Stimulated activated naive CD8-positive, alpha-beta T cell treated with anti-CD3 and anti-CD28 coated beads, Interleukin-15, Interleukin-2, amounts not matched to agents 100 ng/mL and 50 ng/mL, for 24 hours (primary cell): Measurements from ENCODE around the gene VCX2.
"Not testable (repeated sequence)": the region's sequence is repeated elsewhere in the genome, so short reads cannot be mapped to it uniquely, and the experiment has no call there.

Source experiments
- H3K27ac Mint-ChIP-seq: one replicate; pipeline ENCODE4 v1.8.0; 2021; ENCODE audit warnings: mild to moderate bottlenecking, mixed read lengths
- H3K27me3 Mint-ChIP-seq: one replicate; pipeline ENCODE4 v1.8.0; 2021; ENCODE audit warnings: mixed read lengths
- H3K36me3 Mint-ChIP-seq: one replicate; pipeline ENCODE4 v1.8.0; 2021; ENCODE audit warnings: low read depth, mixed read lengths
- H3K4me1 Mint-ChIP-seq: one replicate; pipeline ENCODE4 v1.8.0; 2021; ENCODE audit warnings: low read depth, mixed read lengths
- H3K4me3 Mint-ChIP-seq: one replicate; pipeline ENCODE4 v1.8.0; 2021; ENCODE audit warnings: mild to moderate bottlenecking, mixed read lengths
- H3K9me3 Mint-ChIP-seq: one replicate; pipeline ENCODE4 v1.8.0; 2021; ENCODE audit warnings: mixed read lengths

VCX2 gene

DNA sequence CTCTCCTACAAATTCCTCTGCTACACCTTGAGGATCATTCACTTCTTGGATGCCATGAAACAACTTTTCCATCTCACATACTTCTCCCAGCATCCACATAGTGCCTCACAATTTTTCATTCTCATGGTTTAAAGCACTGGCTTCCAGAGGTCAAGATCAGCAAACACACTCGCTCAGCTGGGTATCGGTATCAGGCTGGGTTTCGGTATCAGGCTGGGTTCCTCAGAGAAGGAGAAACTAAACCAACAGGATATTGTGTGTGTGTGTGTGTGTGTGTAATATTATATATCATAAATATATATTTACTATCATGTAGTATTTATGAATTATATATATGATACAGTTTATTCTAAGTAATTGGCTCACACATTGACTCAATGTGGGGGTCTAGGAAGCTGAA lies at the start of gene VCX2:
TSS of gene VCX2 (minus strand) at position 99 of the 400 bp plus-strand sequence. CDS start 624 bp downstream, outside the sequence.
- not testable (repeated sequence) for H3K4me3 Mint-ChIP-seq, H3K27me3 Mint-ChIP-seq, H3K27ac Mint-ChIP-seq, H3K9me3 Mint-ChIP-seq, H3K4me1 Mint-ChIP-seq, H3K36me3 Mint-ChIP-seq

DNA sequence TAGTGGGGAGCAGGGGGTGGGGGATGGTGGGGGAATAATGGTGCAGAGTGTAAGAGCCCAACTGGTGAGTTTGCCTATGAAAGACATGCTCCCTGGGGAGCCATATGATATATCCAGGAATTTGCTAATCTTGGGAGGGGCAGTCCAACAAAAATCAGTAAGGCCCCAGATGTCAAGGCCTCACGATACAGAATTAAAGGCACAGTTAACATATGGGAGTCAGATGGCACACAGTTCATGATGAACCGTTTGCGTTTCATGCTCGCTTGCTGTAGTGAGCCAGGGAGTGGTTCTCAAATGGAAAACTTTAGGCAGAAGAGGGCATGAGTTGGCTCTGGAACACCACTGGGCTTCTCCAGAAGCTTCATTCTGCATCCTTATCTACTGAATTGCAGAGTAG lies 33.9 kb upstream of the VCX2 start:
- Mint-ChIP-seq H3K9me3 (no peaks in the 10 kb centered on the region), H3K27me3 (no peaks in the 10 kb centered on the region), H3K36me3 (no peaks in the 10 kb centered on the region), H3K27ac (no peak overlapping the region), H3K4me1 (no peaks in the 10 kb centered on the region), H3K4me3 (no peak overlapping the region)

DNA sequence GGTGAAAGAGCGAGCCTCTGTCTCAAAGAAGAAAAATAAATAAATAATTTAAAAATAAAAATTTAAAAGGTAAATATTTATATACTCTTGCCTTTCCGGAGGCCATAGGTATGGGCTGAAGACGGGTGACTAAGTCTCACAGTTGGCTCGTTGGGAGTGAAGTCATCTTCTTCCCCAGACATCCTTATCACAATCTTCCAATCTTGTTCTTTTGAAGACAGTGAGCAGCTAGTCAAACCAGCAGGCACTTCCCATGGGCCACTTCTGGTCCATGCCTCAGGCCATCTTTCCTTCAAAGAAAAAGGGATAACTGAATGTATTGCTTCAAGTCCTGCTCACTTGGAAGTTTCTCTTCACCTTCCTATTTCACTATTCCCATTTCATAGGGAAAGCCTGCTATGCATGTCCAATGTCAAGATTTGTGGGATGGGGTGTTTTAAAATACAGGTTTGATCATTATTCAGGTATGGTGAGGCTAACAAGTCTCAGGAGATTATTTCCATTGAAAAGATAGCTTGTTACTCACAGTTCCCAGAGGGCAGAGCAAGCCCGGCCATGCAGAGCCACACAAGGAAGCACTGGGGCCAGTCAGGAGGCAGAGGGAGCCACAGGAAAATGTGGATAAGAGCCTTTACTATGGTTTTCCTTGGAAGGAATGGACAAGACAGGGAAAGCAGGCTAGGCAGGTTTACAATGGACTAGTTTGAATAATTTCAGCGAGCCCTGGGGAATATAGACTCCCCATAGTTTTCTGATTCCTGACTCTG lies 33.3 kb upstream of the VCX2 start:
- no peaks in the 10 kb centered on the region for H3K36me3 Mint-ChIP-seq
- H3K4me3 Mint-ChIP-seq = no peak overlapping the region
- no peak overlapping the region for H3K27ac Mint-ChIP-seq
- H3K9me3 Mint-ChIP-seq = no peaks in the 10 kb centered on the region
- no peaks in the 10 kb centered on the region for H3K27me3 Mint-ChIP-seq
- H3K4me1 Mint-ChIP-seq = no peaks in the 10 kb centered on the region

GRCh38 chrX:8201896-8202331 lies 30.8 kb upstream of the VCX2 start:
- Mint-ChIP-seq H3K36me3 (no peaks in the 10 kb centered on the region), H3K4me1 (no peaks in the 10 kb centered on the region), H3K27me3 (no peaks in the 10 kb centered on the region), H3K4me3 (no peak overlapping the region), H3K27ac (no peak overlapping the region), H3K9me3 (no peaks in the 10 kb centered on the region)

GRCh38 chrX:8196776-8197175 lies 25.7 kb upstream of the VCX2 start:
- Mint-ChIP-seq H3K36me3 (no peaks in the 10 kb centered on the region), H3K4me3 (no peak overlapping the region), H3K9me3 (no peaks in the 10 kb centered on the region), H3K27me3 (no peaks in the 10 kb centered on the region), H3K27ac (no peak overlapping the region), H3K4me1 (no peaks in the 10 kb centered on the region)

DNA sequence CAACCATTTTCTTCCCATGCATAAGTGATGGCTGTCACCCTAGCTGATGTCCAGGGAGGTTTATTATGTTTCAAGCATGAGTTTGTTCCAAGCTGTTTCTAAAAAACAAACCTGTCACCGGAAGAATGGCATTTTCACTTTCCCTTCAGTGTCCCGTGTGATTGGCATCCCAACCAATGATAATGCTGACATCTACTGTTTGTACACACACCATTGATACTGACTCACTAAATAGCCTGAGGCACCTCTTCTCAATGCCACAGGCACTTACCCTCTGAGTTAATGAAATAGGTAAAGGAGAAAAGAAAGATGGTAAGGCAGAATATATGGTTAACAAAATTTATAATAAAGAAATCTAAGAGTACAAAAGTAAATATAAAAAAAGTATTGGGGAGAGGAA lies 23.1 kb upstream of the VCX2 start:
- H3K4me1 Mint-ChIP-seq = no peaks in the 10 kb centered on the region
- H3K27ac Mint-ChIP-seq = no peak overlapping the region
- no peaks in the 10 kb centered on the region for H3K27me3 Mint-ChIP-seq
- no peaks in the 10 kb centered on the region for H3K9me3 Mint-ChIP-seq
- H3K36me3 Mint-ChIP-seq = no peaks in the 10 kb centered on the region
- no peak overlapping the region for H3K4me3 Mint-ChIP-seq

- Mint-ChIP-seq H3K27ac (no peak overlapping the region), H3K9me3 (no peaks in the 10 kb centered on the region), H3K4me1 (no peaks in the 10 kb centered on the region), H3K4me3 (no peak overlapping the region), H3K36me3 (no peaks in the 10 kb centered on the region), H3K27me3 (no peaks in the 10 kb centered on the region)
Observed at GRCh38 chrX:8192276-8192675, 21.2 kb upstream of the VCX2 start.

DNA sequence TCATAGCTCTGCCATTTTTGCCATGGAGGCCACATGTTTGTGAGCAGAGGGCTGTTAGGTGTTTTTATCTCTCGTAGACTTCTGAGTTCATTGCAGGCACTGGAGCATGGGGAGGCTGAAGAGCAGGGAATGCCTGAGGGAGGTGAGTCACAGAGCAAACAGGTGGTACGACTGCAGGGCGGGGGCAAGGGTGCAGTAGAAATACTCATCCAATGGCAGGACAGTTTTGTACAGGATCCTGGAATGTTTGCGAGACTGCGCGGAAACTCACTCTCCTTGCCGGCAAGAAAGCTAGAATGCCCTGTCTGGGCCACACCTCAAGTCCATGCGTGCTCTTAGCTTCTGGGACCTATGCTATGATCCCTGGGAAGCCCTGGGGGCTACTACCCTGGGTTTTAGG lies 20.0 kb upstream of the VCX2 start:
- no peaks in the 10 kb centered on the region for H3K9me3 Mint-ChIP-seq
- no peaks in the 10 kb centered on the region for H3K36me3 Mint-ChIP-seq
- H3K27me3 Mint-ChIP-seq = no peaks in the 10 kb centered on the region
- no peak overlapping the region for H3K27ac Mint-ChIP-seq
- no peaks in the 10 kb centered on the region for H3K4me1 Mint-ChIP-seq
- H3K4me3 Mint-ChIP-seq = no peak overlapping the region

GRCh38 chrX:8190341-8190830 lies 19.3 kb upstream of the VCX2 start:
- Mint-ChIP-seq H3K27me3 (no peaks in the 10 kb centered on the region), H3K4me3 (no peak overlapping the region), H3K9me3 (no peaks in the 10 kb centered on the region), H3K27ac (no peak overlapping the region), H3K4me1 (no peaks in the 10 kb centered on the region), H3K36me3 (no peaks in the 10 kb centered on the region)

- H3K4me3 Mint-ChIP-seq = no peak overlapping the region
- no peaks in the 10 kb centered on the region for H3K9me3 Mint-ChIP-seq
- no peaks in the 10 kb centered on the region for H3K27me3 Mint-ChIP-seq
- H3K4me1 Mint-ChIP-seq = no peaks in the 10 kb centered on the region
- H3K27ac Mint-ChIP-seq = no peak overlapping the region
- H3K36me3 Mint-ChIP-seq = no peaks in the 10 kb centered on the region
Observed at GRCh38 chrX:8189096-8189830, 18.2 kb upstream of the VCX2 start.

- Mint-ChIP-seq H3K4me1 (no peaks in the 10 kb centered on the region), H3K9me3 (no peaks in the 10 kb centered on the region), H3K27me3 (no peaks in the 10 kb centered on the region), H3K4me3 (no peak overlapping the region), H3K27ac (no peak overlapping the region), H3K36me3 (no peaks in the 10 kb centered on the region)
Observed at GRCh38 chrX:8183346-8183745, 12.3 kb upstream of the VCX2 start.

DNA sequence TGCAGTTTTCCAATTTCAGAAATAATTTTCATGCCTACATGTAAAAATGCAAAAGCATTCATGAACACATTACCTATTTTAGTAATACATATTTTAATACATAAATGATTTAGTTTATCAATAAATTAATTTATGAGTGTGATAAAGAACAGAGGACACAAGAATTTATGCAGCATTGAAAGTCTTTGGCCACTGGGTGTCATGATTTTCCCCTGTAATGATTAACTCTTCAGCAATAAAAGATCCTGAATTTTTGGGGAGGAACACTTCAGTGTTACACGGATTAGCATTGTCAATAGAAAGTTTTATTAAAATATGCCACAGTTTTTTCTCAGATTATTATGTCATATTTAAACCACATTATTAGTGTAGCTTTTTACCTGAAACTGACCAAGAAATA lies 8.6 kb upstream of the VCX2 start:
- H3K9me3 Mint-ChIP-seq = no peaks in the 10 kb centered on the region

GRCh38 chrX:8154011-8154410 lies 17.1 kb downstream of the VCX2 start:
- H3K4me3 Mint-ChIP-seq, H3K36me3 Mint-ChIP-seq, H3K27ac Mint-ChIP-seq, H3K27me3 Mint-ChIP-seq, H3K9me3 Mint-ChIP-seq, H3K4me1 Mint-ChIP-seq: not testable (repeated sequence)

More for the DNA sequence above, 8.6 kb upstream of the VCX2 start:
- no peaks in the 10 kb centered on the region for H3K36me3 Mint-ChIP-seq
- no peaks in the 10 kb centered on the region for H3K4me1 Mint-ChIP-seq
- H3K4me3 Mint-ChIP-seq = no peak overlapping the region
- no peaks in the 10 kb centered on the region for H3K27me3 Mint-ChIP-seq
- no peak overlapping the region for H3K27ac Mint-ChIP-seq

DNA sequence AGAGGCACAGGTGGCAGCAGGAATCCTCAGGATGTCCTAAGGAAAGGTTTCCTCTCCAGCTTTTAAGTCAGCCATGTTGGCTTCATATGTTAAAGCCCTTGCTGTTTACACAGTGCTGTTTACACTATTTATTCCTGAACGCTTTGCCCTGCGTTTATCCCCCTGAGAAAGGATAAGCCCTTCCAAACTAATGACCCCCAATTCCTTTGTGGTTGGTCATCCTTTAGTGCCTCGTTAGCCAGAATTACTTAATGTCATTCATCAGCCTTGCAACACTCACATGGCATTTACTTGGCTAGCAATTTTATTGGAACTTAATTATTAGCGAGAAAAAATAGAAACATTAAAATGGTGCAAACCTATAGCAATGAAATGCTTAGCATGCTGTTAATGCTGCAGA lies 23.8 kb downstream of the VCX2 start:
- H3K4me1 Mint-ChIP-seq = no peaks in the 10 kb centered on the region
- no peaks in the 10 kb centered on the region for H3K36me3 Mint-ChIP-seq
- no peak overlapping the region for H3K27ac Mint-ChIP-seq
- peaks cover 11% of the 10 kb centered on the region for H3K9me3 Mint-ChIP-seq
- no peak overlapping the region for H3K4me3 Mint-ChIP-seq
- H3K27me3 Mint-ChIP-seq = no peaks in the 10 kb centered on the region

DNA sequence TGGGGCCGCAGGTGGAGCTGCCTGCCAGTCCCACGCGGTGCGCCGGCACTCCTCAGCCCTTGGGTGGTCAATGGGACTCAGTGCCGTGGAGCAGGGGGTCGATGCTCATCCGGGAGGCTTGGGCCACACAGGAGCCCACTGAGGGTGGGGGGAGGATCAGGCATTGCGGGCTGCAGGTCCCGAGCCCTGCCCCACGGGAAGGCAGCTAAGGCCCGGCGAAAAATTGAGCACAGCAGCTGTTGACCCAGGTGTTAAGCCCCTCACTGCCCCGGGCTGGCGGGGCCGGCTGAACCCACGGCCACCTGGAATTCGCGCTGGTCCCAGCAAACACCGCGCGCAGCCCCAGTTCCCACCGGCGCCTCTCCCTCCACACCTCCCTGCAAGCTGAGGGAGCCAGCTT lies 26.1 kb downstream of the VCX2 start:
- H3K27ac Mint-ChIP-seq = no peak overlapping the region
- no peak overlapping the region for H3K4me3 Mint-ChIP-seq
- no peaks in the 10 kb centered on the region for H3K4me1 Mint-ChIP-seq
- no peaks in the 10 kb centered on the region for H3K27me3 Mint-ChIP-seq
- peaks cover 4% of the 10 kb centered on the region for H3K9me3 Mint-ChIP-seq
- no peaks in the 10 kb centered on the region for H3K36me3 Mint-ChIP-seq
